GM21786 (cell line): Measurements from ENCODE around the gene ARSG.
"Not testable (repeated sequence)": the region's sequence is repeated elsewhere in the genome, so short reads cannot be mapped to it uniquely, and the experiment has no call there.

ENCODE experiments used
- ATAC-seq: cut with Tn5 transposase; IDR thresholded peaks from one replicate; pipeline ENCODE4 v1.9.1; 2021; ENCODE audit not compliant: unreplicated experiment

The ARSG gene

DNA sequence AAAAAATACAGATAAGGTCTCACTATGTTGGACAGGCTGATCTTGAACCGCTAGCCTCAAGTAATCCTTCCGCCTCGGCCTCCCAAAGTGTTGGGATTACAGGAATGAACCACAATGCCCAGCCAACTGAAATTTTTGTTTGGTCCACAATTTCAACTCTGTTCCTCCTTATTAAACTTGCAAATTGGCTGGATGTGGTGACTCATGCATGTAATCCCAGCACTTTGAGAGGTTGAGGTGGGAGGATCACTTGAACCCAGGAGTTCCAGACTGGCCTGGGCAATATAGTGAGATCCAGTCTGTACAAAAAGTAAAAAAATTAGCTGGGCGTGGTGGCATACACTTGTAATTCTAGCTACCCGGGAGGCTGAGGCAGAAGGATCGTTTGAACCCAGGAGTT, 13.4 kb downstream of the ARSG start:
- ATAC-seq, result no peak

DNA sequence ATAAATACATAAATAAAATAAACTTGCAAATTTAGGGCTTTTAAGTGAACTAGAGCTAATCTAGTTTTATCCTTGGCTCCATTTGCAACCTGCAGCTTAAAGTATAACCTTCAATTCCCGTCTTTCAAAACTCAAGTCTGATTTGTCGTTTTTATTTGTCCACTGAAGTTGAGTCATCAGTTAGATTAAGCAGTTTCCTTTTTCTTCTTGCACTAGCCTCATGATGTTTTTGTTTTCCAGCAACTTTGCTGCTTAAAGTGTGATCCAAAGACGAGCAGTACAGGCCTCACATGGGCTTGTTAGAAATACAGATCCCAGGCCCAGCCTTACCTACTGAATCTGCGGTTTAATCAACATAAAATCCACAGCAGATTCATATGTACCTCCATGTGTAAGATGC, 13.8 kb downstream of the ARSG start:
- ATAC-seq, result no peak

DNA sequence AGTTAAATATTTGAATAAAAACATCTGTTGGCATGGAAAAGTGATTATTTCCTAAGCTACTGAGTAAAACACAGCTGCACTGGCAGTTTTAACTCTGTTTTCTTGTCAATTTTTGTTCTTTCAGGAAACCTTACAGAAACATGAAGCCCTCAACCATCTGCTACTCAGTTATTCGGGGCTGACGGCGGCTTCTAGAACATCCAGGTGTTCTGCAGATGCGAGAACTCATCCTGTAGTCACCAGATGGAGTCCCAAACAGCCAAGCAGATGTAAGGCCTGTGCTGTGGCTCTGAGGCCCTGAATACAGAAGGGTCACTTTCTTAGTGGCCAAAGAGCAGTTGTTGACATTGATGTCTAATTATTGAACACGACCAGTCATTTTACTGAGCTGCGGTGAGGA, 15.5 kb downstream of the ARSG start:
- no peak for ATAC-seq

DNA sequence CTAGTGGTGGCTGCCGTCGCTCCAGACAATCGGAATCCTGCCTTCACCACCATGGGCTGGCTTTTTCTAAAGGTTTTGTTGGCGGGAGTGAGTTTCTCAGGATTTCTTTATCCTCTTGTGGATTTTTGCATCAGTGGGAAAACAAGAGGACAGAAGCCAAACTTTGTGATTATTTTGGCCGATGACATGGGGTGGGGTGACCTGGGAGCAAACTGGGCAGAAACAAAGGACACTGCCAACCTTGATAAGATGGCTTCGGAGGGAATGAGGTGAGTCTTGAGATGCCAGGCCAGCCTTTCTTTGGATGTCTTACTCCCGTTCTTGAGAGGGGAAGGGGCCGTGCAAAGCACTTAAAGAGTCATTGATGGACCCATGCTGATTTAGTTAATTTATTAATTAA, 16.1 kb downstream of the ARSG start:
- no peak for ATAC-seq

DNA sequence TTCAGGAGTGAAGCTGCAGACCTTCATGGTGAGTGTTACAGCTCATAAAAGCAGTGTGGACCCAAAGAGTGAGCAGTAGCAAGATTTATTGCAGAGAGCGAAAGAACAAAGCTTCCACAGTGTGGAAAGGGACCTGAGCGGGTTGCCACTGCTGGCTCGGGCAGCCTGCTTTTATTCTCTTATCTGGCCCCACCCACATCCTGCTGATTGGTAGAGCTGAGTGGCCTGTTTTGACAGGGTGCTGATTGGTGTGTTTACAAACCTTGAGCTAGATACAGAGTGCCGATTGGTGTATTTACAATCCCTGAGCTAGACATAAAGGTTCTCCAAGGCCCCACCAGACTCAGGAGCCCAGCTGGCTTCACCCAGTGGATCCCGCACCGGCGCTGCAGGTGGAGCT, 17.2 kb downstream of the ARSG start:
- not testable (repeated sequence) for ATAC-seq

DNA sequence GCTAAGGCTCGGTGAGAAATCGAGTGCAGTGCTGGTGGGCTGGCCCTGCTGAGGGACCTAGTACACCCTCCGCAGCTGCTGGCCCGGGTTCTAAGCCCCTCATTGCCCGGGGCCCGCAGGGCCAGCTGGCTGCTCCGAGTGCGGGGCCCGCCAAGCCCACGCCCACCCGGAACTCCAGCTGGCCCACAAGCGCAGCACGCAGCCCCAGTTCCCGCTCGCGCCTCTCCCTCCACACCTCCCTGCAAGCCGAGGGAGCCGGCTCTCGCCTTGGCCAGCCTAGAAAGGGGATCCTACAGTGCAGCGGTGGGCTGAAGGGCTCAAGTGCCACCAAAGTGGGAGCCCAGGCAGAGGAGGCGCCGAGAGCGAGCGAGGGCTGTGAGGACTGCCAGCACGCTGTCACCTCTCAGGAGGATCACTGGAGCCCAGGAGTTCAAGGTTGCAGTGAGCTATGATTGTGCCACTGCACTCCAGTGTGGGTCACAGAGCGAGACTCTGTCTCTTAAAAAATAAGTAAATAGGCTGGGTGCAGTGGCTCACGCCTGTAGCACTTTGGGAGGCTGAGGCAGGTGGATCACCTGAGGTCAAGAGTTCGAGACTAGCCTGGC, 17.9 kb downstream of the ARSG start:
- ATAC-seq, result not testable (repeated sequence)

DNA sequence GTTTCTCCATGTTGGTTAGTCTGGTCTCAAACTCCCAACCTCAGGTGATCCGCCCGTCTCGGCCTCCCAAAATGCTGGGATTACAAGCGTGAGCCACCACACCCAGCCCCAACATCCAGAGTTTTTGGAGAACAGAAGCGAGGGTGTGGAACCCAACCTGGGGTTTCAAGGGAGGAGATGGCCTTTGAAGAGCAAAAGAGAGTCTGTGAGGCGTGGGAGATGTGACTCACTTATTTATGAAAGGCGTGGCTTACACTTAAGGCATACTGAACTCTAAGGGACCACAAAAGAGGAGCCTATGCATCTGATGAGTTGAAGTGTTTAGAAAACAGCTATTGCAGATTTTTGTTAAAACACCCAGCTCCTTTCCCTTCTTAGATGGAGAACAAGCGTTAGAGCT, 18.9 kb downstream of the ARSG start:
- ATAC-seq, result no peak

DNA sequence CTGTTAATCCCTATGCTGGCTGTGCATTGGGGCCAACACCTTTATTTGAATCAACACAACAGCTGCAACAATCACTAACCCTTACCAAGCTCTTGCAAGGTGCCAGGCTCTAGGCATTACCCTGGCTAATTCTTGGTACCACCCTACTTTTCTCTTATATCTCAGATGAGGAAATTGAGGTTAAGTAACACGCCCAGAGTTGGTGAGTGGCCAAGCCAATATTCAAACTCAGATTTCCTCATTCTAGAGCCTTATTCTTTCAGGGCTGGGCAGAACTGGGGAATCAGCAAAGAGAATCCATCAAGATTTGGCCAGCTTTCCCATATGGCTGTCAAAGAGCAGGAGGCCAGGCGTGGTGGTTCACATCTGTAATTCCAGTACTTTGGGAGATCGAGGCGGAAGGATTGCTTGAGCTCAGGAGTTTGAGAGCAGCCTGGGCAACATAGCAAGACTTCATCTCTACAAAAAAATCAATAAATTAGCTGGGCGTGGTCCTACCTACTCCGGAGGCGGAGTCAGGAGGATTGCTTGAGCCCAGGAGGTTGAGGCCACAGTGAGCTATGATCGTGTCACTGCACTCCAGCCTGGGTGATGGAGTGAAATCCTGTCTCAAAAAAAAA, 23.7 kb downstream of the ARSG start:
- ATAC-seq, result no peak

DNA sequence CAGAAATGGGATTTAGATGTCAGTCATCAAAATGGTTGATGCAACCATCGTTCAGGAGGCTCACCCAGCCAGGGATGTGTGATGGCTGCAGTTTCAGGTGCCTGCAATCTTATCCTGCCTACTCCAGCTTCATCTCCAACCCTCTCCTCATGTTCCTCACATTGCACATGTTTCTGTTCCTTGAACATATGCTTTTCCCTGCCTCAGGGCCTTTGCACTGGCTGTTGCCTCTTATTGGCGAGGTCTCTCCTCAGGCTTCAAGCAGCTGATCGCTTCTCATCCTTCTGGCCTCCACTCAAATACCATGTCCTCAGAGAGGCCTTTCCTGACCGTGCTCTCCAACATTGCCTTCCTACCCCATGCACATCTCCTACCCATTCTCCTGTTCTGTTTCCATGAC, 24.6 kb downstream of the ARSG start:
- ATAC-seq, result no peak

DNA sequence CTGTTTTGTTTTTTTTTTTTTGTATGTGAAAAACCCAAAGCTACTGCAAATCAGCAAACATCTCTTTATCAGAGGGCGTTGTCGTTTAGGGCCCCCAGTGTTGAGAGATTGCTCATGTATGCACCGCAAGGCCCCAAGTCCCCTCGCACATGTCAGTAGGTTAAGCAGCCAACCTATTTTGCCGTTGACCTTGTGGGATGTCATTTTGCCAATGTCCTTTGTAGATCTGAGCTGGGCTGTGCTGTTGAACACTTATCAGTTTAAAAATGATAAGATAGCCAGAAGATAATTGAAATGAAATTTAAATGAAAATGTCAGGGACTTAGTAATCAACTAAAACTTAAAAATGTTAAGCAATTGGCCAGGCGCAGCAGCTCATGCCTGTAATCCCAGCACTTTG, 26.2 kb downstream of the ARSG start:
- no peak for ATAC-seq

DNA sequence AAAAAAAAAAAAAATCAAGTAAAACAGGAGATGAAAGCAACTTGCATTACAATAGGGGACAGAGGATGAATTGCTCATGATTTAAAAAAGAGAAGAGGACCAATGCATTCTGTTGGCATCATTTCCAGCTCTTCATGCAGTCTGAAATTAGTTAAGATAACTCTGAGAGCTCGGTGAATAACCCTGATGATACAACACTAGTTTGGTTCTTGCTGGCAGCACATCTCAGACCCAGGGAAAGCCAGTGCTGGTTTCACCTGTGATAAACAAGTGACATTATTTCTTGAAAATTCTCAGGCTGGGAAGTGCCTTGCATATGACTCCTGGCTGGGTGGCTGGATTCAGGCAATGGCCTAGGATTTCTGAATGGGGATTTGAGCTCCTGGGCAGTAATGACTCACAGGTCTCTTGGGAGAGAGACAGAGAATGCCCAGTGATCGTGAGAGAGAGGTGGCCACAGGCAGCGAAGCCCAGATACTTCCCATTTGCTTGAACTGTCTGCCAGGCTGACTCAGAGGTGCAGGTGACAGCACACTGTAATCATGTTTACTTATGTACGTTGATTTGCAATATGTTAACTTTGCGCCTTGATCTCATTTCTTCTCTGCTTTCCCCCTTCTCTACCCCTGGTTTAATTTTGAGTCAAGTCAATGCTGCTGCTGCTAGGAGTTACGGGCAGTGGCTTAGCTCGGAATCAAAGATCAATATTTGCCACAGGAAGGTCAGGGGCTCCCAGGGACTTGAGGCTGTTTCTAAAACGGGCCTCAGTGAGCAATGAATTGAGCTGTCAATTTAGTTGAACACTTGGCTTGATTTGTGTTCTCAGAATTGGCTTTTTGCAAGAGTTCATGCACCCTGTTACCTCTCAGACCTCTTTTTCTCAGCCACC, 27.1 kb downstream of the ARSG start:
- no peak for ATAC-seq

DNA sequence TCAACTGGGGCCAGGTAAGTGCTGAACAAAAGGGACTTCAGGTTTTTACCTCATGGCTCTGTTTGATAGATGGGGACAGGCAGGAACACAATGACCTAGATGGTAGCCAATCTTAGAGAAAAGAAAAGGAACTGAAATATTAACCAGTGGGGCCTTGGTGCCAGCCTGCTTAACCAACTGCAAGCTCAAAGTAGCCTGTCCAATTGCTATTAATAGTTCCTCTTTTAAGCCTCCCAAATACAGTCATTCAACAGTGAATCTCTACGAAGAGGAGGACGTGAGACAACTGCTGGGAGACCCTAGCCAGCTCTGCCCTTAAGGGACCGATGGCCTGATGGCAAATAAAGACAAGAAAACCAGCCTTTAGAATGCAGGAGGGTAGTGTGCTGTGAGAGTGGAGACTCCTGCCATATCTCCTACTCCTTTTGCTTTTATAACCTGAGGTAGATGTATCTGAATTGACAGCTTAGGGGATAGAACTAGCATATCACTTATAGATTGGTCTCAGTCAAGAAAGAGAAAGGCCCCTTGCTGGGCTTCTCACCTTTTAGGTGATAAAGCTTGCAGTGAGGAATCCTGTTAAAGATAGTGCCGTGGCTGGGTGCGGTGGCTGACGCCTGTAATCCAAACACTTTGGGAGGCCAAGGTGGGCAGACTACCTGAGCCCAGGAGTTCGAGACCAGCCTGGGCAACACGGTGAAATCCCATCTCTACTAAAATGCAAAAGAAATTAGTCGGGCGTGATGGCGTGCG, 28.3 kb downstream of the ARSG start:
- ATAC-seq, result peak; percentile 59

DNA sequence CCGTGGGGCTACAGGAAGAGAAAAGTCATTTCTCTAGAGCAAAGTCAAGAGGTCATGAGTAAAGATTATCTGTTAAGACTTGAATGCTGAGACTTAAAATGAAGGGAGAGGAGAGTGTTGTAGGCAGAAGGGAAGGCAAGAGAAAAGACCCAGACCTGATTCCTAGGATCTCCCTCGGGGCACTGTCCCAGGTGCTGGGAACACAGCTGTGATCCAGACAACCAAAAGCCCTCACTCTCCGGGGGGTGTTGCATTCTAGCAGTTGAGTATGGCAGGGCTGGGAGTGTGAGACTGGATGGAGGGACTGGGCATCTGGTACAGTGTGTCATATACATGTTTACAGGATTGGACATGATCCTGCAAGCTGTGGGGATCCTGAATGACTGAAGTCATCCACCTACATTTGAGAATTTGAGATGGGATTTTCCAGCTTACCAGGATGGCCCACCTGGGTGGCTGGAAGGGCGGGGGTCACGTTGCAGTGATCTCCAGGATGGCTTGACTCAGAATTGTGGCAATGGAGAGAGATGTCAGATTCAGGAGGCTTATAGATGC, 29.1 kb downstream of the ARSG start:
- no peak for ATAC-seq

DNA sequence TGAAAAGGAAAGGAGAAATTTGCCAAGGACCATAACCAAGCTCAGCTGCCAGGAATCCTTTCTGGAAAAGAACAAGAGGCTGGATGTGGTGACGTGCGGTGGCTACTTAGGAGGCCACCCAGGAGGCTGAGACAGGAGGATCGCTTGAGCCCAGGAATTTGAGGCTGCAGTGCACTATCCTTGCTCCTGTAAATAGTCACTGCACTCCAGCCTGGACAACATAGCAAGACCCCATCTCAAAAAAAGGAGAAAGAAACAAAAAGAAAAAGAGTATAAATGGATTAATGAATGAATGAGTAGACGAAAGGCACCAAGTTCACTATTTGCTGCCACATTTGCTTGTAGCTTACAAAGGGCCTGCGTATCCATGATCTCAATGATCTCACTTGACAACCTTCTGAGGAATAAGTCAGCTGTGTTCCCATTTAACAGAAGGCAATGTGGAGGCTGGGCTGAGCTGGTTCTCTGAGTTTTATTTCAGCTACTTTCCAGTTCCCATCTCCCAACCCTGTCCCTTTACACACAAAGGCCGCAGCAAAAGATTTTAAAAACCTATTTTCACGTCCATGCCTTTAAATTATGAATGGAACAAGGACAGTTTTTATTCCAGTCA, 29.8 kb downstream of the ARSG start:
- ATAC-seq, result no peak

DNA sequence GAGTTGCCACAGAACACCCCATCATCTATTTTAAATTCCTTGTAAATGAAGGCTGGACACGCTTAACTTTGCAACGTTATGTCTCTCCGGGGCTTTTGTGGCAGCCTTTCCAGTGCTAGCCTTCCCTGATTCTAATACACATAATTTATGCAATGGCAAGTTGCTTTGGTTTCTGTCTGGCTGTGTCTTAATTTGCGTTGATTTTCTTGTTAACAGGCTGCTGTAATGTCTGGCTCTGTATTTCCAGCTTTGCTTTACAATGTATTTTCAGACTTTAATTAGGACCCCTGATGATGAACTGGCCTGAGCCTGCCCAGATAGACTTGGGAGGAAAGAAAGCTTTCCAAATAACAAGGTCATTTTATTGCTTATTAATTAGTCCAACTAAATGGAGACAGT, 30.3 kb downstream of the ARSG start:
- ATAC-seq, result no peak

DNA sequence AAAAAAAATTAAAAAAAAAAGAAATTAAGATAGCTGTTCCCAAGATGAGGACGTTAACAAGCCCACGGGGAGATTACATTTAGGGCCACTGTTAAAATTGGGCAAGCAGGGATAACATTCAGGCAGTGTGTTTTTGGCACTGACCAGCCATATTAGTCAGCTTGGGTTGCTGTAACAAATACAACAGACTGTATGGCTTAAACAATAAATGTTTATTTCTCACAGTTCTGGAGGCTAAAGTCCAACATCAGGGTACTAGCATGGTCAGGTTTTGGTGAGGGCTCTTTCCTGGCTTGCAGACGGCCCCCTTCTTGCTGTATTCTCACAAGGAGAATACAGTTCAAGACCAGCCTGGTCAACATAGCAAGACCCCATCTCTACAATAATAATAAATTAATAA, 31.3 kb downstream of the ARSG start:
- ATAC-seq, result no peak

DNA sequence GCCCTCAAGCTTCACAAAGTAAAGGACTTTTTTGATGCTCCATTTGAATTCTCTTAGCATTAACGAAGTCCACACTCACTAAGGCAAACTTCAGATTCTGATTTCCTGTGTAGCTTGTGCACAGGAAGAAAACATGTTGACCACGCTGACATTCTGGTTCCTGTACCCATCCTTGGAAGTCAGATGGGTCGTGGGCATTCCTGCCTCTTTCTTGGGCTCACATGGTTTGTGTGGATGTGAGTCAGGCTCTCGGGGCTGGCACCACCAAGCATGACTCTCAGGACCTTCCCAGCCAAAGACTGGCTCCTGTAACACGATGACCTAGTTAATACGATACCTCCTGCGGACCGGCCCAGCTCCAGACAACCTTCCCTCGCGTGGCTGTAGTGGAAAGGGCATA, 32.8 kb downstream of the ARSG start:
- no peak for ATAC-seq

DNA sequence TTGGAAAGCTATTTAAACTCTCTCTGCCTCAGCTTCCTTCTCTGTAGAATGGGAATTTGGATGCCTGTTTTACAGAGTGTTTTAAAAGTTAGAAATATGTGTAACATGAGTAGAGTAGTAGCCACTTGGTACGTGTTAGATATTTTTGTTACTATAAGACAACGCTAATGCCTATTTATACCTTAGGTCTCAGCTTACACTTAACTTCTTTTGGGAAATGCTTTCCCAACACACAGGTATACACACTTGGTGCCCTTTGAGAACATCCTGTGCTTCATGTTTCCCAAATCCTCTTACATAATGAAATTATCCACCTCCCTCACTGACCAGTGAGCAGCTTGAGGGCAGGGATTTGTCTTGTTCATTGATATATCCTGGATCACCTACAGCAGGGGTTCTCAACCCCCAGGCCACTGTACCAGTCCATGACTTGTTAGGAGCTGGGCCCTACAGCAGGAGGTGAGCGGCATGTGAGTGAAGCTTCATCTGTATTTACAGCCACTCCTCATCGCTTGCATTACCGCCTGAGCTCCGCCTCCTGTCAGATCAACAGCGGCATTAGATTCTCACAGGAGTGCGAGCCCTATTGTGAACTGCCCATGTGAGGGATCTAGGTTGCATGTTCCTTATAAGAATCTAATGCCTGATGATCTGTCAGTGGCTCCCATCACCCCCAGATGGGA, 33.5 kb downstream of the ARSG start:
- ATAC-seq, result no peak

DNA sequence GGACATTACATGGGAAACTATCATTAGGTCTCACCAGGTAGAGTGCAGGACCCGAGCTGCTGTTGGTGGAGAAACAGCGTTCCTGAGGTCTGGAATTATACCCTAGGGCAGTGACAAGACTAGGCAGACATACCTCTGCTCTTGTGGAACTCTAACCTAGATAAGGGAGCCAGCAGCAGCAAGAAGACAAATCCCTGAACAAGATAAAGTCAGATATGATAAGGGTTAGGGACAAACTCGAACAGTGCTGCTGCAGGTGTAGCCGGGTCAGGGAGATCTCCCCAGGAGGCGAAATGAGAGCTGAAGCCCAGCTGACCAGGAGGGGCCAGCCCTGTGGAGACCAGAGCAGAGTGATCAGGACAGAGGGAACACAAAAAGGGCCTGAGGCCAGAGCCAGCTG, 34.7 kb downstream of the ARSG start:
- no peak for ATAC-seq

DNA sequence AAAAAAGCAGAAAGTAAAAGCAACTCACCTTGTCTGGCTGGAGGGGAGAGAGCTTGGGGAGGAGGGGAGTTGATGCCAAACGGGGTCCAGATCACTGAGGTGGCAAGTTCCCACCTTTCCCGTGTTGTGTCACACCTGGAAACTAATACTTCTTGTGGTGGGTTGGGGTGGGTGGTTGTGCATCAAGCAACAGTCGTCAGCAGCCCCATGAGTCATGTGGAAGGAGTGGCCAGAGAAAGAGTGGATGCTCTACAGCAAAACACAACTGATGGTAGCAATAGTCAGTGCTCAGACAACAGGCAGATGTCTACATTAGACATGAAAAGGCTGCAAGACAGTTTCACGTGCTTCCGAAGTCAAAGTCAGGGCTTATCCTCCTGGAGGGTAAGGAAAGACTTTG, 35.4 kb downstream of the ARSG start:
- no peak for ATAC-seq
